Astrocyte (in vitro differentiated cells and primary cell): ENCODE data around the gene PCBP3.

Experiments
- CTCF ChIP-seq: IDR thresholded peaks from 2 replicates; pipeline ENCODE4 v1.5.1; 2011; ENCODE audit warnings: low read depth, mild to moderate bottlenecking, inconsistent platforms, low read length, moderate library complexity; ENCODE audit not compliant: insufficient read depth
- EZH2 ChIP-seq: IDR thresholded peaks from 2 replicates; pipeline ENCODE4 v1.6.1; 2012; ENCODE audit warnings: mild to moderate bottlenecking, low read length, inconsistent platforms; ENCODE audit not compliant: insufficient read depth

GRCh38 chr21:45877171-45877438 lies 233.6 kb downstream of the PCBP3 start:
- TF ChIP-seq CTCF (no peak), EZH2 (no peak)
